WTC11 (cell line): Measurements from ENCODE around the gene CHDH. TPM values are rescaled to one million over a fixed set of nuclear protein-coding genes. Genes with fewer than 3 reads are reported as not detected.

Source experiments
- ATAC-seq: fragments of 200-7000 bp; cut with Tn5 transposase; 2 replicates; pipeline ENCODE4 v1.10.0; 2021; ENCODE audit warnings: mild to moderate bottlenecking, moderate library complexity
- CTCF ChIA-PET: fragments of 300-600 bp; sonication (Branson Sonifier 250); formaldehyde crosslinking; loops from one replicate; lab custom pipeline; 2021; ENCODE audit warnings: antibody characterized with exemption; lab: Charles Lee
- POLR2A ChIA-PET: fragments of 350-600 bp; sonication (Branson Sonifier 250); formaldehyde crosslinking; loops from one replicate; lab custom pipeline; 2021; ENCODE audit warnings: antibody characterized with exemption; lab: Charles Lee
- DNase-seq: peaks from one replicate; pipeline ENCODE4 v3.0.0; 2021; ENCODE audit warnings: low spot score
- H3K27ac Mint-ChIP-seq: 2 replicates; pipeline ENCODE4 v1.8.0; 2021; ENCODE audit warnings: mixed read lengths
- H3K27me3 Mint-ChIP-seq: 2 replicates; pipeline ENCODE4 v1.8.0; 2021; ENCODE audit warnings: low read depth, mild to moderate bottlenecking, moderate library complexity, mixed read lengths
- H3K36me3 Mint-ChIP-seq: 2 replicates; pipeline ENCODE4 v1.8.0; 2021; ENCODE audit warnings: mixed read lengths
- H3K4me1 Mint-ChIP-seq: 2 replicates; pipeline ENCODE4 v1.8.0; 2022; ENCODE audit warnings: mixed read lengths
- H3K4me3 Mint-ChIP-seq: 2 replicates; pipeline ENCODE4 v1.8.0; 2021; ENCODE audit warnings: mild to moderate bottlenecking, moderate library complexity, mixed read lengths
- H3K9me3 Mint-ChIP-seq: 2 replicates; pipeline ENCODE4 v1.8.0; 2021; ENCODE audit warnings: mixed read lengths
- AFF4 ChIP-seq: sonication (generic); formaldehyde crosslinking; IDR thresholded peaks from 2 replicates; pipeline ENCODE4 v1.8.1; 2023; ENCODE audit warnings: mild to moderate bottlenecking, missing genetic modification reagents, borderline replicate concordance
- ATF1 ChIP-seq: sonication (generic); formaldehyde crosslinking; IDR thresholded peaks from 2 replicates; pipeline ENCODE4 v1.8.1; 2023; ENCODE audit warnings: mild to moderate bottlenecking, moderate library complexity, missing genetic modification reagents
- CDX4 ChIP-seq: fragments of 250-450 bp; sonication (Bioruptor Pico); IDR thresholded peaks from 2 replicates; pipeline ENCODE4 v1.9.0; 2021; ENCODE audit warnings: moderate library complexity, mild to moderate bottlenecking, inconsistent platforms, borderline replicate concordance
- CREB1 ChIP-seq: sonication (generic); formaldehyde crosslinking; IDR thresholded peaks from 2 replicates; pipeline ENCODE4 v1.8.0; 2023; ENCODE audit warnings: mild to moderate bottlenecking, missing genetic modification reagents
- FOXK1 ChIP-seq: sonication (generic); formaldehyde crosslinking; IDR thresholded peaks from 2 replicates; pipeline ENCODE4 v1.8.0; 2022; ENCODE audit warnings: mild to moderate bottlenecking, moderate library complexity, missing genetic modification reagents
- GRHL2 ChIP-seq: fragments of 250-450 bp; sonication (Bioruptor Pico); IDR thresholded peaks from 2 replicates; pipeline ENCODE4 v1.8.0; 2022; ENCODE audit warnings: mild to moderate bottlenecking, moderate library complexity; ENCODE audit not compliant: insufficient replicate concordance, severe bottlenecking
- HMGA2 ChIP-seq: fragments of 250-450 bp; sonication (Bioruptor Pico); IDR thresholded peaks from 2 replicates; pipeline ENCODE4 v1.4.0; 2021; ENCODE audit warnings: mild to moderate bottlenecking, moderate library complexity
- JUN ChIP-seq: sonication (generic); formaldehyde crosslinking; IDR thresholded peaks from 2 replicates; pipeline ENCODE4 v1.8.0; 2023; ENCODE audit warnings: mild to moderate bottlenecking, missing genetic modification reagents
- NFYB ChIP-seq: sonication (generic); formaldehyde crosslinking; conservative IDR thresholded peaks from 2 replicates; pipeline ENCODE4 v1.8.0; 2022; ENCODE audit warnings: low read depth, missing genetic modification reagents
- NR2C2 ChIP-seq: sonication (generic); formaldehyde crosslinking; IDR thresholded peaks from 2 replicates; pipeline ENCODE4 v1.8.0; 2022; ENCODE audit warnings: mild to moderate bottlenecking, missing genetic modification reagents
- PRDM15 ChIP-seq: sonication (generic); formaldehyde crosslinking; IDR thresholded peaks from 2 replicates; pipeline ENCODE4 v1.8.0; 2022; ENCODE audit warnings: missing genetic modification reagents
- SMAD3 ChIP-seq: sonication (generic); formaldehyde crosslinking; IDR thresholded peaks from 2 replicates; pipeline ENCODE4 v1.8.0; 2022; ENCODE audit warnings: missing genetic modification reagents, mild to moderate bottlenecking, borderline replicate concordance
- SMAD4 ChIP-seq: sonication (generic); formaldehyde crosslinking; IDR thresholded peaks from 2 replicates; pipeline ENCODE4 v1.8.0; 2022; ENCODE audit warnings: mild to moderate bottlenecking, missing genetic modification reagents
- STAT6 ChIP-seq: sonication (generic); formaldehyde crosslinking; conservative IDR thresholded peaks from 2 replicates; pipeline ENCODE4 v1.8.1; 2023; ENCODE audit warnings: mild to moderate bottlenecking, low read depth, missing genetic modification reagents, moderate library complexity
- TCF7 ChIP-seq: sonication (generic); formaldehyde crosslinking; IDR thresholded peaks from 2 replicates; pipeline ENCODE4 v1.8.0; 2022; ENCODE audit warnings: mild to moderate bottlenecking, low read depth, missing genetic modification reagents, moderate library complexity
- TEAD4 ChIP-seq: sonication (generic); formaldehyde crosslinking; IDR thresholded peaks from 2 replicates; pipeline ENCODE4 v1.8.0; 2022; ENCODE audit warnings: mild to moderate bottlenecking, missing genetic modification reagents
- ZBTB43 ChIP-seq: sonication (generic); formaldehyde crosslinking; IDR thresholded peaks from 2 replicates; pipeline ENCODE4 v1.8.1; 2023; ENCODE audit warnings: mild to moderate bottlenecking, missing genetic modification reagents
- ZNF425 ChIP-seq: fragments of 250-450 bp; sonication (Bioruptor Pico); conservative IDR thresholded peaks from 2 replicates; pipeline ENCODE4 v1.9.0; 2021; ENCODE audit warnings: mild to moderate bottlenecking
- ZSCAN18 ChIP-seq: fragments of 250-450 bp; sonication (Bioruptor Pico); IDR thresholded peaks from 2 replicates; pipeline ENCODE4 v2.1.2; 2022; ENCODE audit warnings: mild to moderate bottlenecking, moderate library complexity
- total RNA-seq: library from RNA; stranded (reverse); gene quantifications from 3 replicates; pipeline ENCODE4 v1.2.3, GENCODE V29; 2021

Gene CHDH
- total RNA-seq, 1 experiment from 2014 or later = 11.7 TPM

GRCh38 chr3:53800041-53800906 is 45.9 kb downstream of the CHDH start (continued):
- no peak for TF ChIP-seq ZBTB43 (CRISPR knock-in tag)
- no peak for TF ChIP-seq NR2C2 (CRISPR knock-in tag)
- TF ChIP-seq PRDM15 (CRISPR knock-in tag) = no peak
- TF ChIP-seq GRHL2 = no peak

GRCh38 chr3:53799338-53799865 is 46.8 kb downstream of the CHDH start:
- no peak overlapping the region for H3K4me3 Mint-ChIP-seq
- ATAC-seq = no peak
- H3K27me3 Mint-ChIP-seq = no peaks in the 10 kb centered on the region
- DNase-seq = no peak
- CTCF ChIA-PET = no interaction called here
- H3K36me3 Mint-ChIP-seq = no peaks in the 10 kb centered on the region
- peaks cover 7% of the 10 kb centered on the region for H3K4me1 Mint-ChIP-seq
- POLR2A ChIA-PET = no interaction called here
- no peaks in the 10 kb centered on the region for H3K9me3 Mint-ChIP-seq
- H3K27ac Mint-ChIP-seq = no peak overlapping the region
- no peak for TF ChIP-seq HMGA2
- no peak for TF ChIP-seq CDX4 (CRISPR knock-in tag)
- TF ChIP-seq TEAD4 (CRISPR knock-in tag) = no peak
- TF ChIP-seq NFYB (CRISPR knock-in tag) = no peak
- no peak for TF ChIP-seq AFF4 (CRISPR knock-in tag)
- no peak for TF ChIP-seq FOXK1 (CRISPR knock-in tag)
- no peak for TF ChIP-seq TCF7 (CRISPR knock-in tag)
- no peak for TF ChIP-seq ZNF425 (CRISPR knock-in tag)
- no peak for TF ChIP-seq SMAD3 (CRISPR knock-in tag)
- TF ChIP-seq ZSCAN18 (CRISPR knock-in tag) = no peak
- TF ChIP-seq ATF1 (CRISPR knock-in tag) = no peak
- TF ChIP-seq SMAD4 (CRISPR knock-in tag) = no peak
- TF ChIP-seq CREB1 (CRISPR knock-in tag) = no peak
- TF ChIP-seq JUN (CRISPR knock-in tag) = no peak
- TF ChIP-seq STAT6 = no peak
